GM12878 (cell line): ENCODE results near the gene UNC13B. TPM values are rescaled to one million over a fixed set of nuclear protein-coding genes. Genes with fewer than 3 reads are reported as not detected.

ENCODE experiments used
- ATAC-seq: fragments of 200-7000 bp; cut with Tn5 transposase; 3 replicates; pipeline ENCODE4 v1.9.1; 2020; ENCODE audit warnings: mild to moderate bottlenecking, moderate library complexity
- BruUV-seq: library from RNA; stranded (reverse); fragments of 400-500 nt; replicated peaks from 2 replicates; lab custom pipeline; 2021; lab: Mats Ljungman, UMichigan
- CTCF ChIA-PET: fragments of 300-600 bp; sonication (Branson Sonifier 250); formaldehyde crosslinking; extraction: SDS; loops from one replicate; lab custom pipeline; 2021; ENCODE audit warnings: inconsistent platforms; lab: Yijun Ruan, JAX
- POLR2A ChIA-PET: fragments of 350-600 bp; formaldehyde crosslinking; extraction: SDS; loops from one replicate; lab custom pipeline; 2021; ENCODE audit warnings: inconsistent platforms; lab: Charles Lee
- RAD21 ChIA-PET: fragments of 300-600 bp; sonication (Branson Sonifier 250); formaldehyde crosslinking; loops from one replicate; lab custom pipeline; 2023; ENCODE audit warnings: antibody characterized with exemption; ENCODE audit not compliant: unreplicated experiment; lab: Charles Lee
- SMC1A ChIA-PET: fragments of 300-600 bp; sonication (Branson Sonifier 250); formaldehyde crosslinking; loops from one replicate; lab custom pipeline; 2023; ENCODE audit not compliant: unreplicated experiment, uncharacterized antibody; lab: Charles Lee
- DNase-seq: peaks from one replicate; pipeline ENCODE4 v3.0.0-alpha.2; 2011; ENCODE audit warnings: low read depth, low spot score
- FAIRE-seq: peaks from 3 replicates; lab custom pipeline; 2011; peaks lifted over from hg19 to GRCh38; lab: Jason Lieb, UNC
- H2AFZ ChIP-seq: 2 replicates; pipeline ENCODE4 v1.6.0; 2011; ENCODE audit warnings: low read depth, low read length, control low read depth; ENCODE audit not compliant: control insufficient read depth
- H3K27ac ChIP-seq: 2 replicates; pipeline ENCODE4 v1.5.1; 2011; ENCODE audit warnings: control low read depth; ENCODE audit not compliant: control insufficient read depth, insufficient read depth
- H3K27me3 ChIP-seq, 2 experiments: replicated peaks in 1 of 2; 2 replicates each; pipeline versions ENCODE4 v1.6.0 to v1.6.1; 2011; ENCODE audit warnings: low read length in 1 of 2; ENCODE audit not compliant: control insufficient read depth in 2 of 2, insufficient read depth in 2 of 2
- H3K36me3 ChIP-seq, 2 experiments: 2 replicates each; pipeline ENCODE4 v1.5.1; 2011; ENCODE audit warnings: low read length in 1 of 2; ENCODE audit not compliant: control insufficient read depth in 2 of 2, insufficient read depth in 2 of 2
- H3K4me1 ChIP-seq: 2 replicates; pipeline ENCODE4 v1.6.1; 2011; ENCODE audit warnings: mild to moderate bottlenecking, low read length, moderate library complexity, mixed read lengths; ENCODE audit not compliant: control insufficient read depth, insufficient read depth
- H3K4me2 ChIP-seq: 2 replicates; pipeline ENCODE4 v1.6.0; 2011; ENCODE audit warnings: control low read depth; ENCODE audit not compliant: control insufficient read depth, insufficient read depth
- H3K4me3 ChIP-seq: fragments of 200-600 bp; sonication (generic); 2 replicates; pipeline ENCODE4 v1.5.1; 2016
- H3K79me2 ChIP-seq: 2 replicates; pipeline ENCODE4 v1.6.0; 2011; ENCODE audit warnings: low read length; ENCODE audit not compliant: control insufficient read depth, insufficient read depth
- H3K9ac ChIP-seq: 2 replicates; pipeline ENCODE4 v1.8.0; 2011; ENCODE audit warnings: low read length, control low read depth, mixed read lengths; ENCODE audit not compliant: control insufficient read depth, insufficient read depth
- H3K9me3 ChIP-seq: replicated peaks from 3 replicates; pipeline ENCODE4 v1.5.1; 2011; ENCODE audit warnings: mild to moderate bottlenecking, low read length; ENCODE audit not compliant: control insufficient read depth, insufficient read depth
- H4K20me1 ChIP-seq: 2 replicates; pipeline ENCODE4 v1.6.0; 2011; ENCODE audit not compliant: control insufficient read depth, insufficient read depth
- ATF3 ChIP-seq: IDR thresholded peaks from 2 replicates; pipeline ENCODE4 v1.6.1; 2011; ENCODE audit warnings: low read depth, mild to moderate bottlenecking, low read length, moderate library complexity, borderline replicate concordance; ENCODE audit errors: extremely low read depth
- ATF7 ChIP-seq: fragments of 450-650 bp; IDR thresholded peaks from 2 replicates; pipeline ENCODE4 v1.6.1; 2016; ENCODE audit warnings: low read depth, mild to moderate bottlenecking
- EGR1 ChIP-seq, 2 experiments: IDR thresholded peaks; 1 replicate in 1 of 2; 2 replicates in 1 of 2; pipeline ENCODE4 v1.6.1; 2011 to 2012; ENCODE audit warnings: low read depth in 2 of 2, low read length in 2 of 2, borderline replicate concordance in 1 of 2, mild to moderate bottlenecking in 1 of 2, moderate library complexity in 1 of 2
- ESRRA ChIP-seq: IDR thresholded peaks from 2 replicates; pipeline ENCODE4 v1.6.1; 2012; ENCODE audit warnings: mild to moderate bottlenecking, low read length, improper control_type of control experiment
- EZH2 ChIP-seq: IDR thresholded peaks from 2 replicates; pipeline ENCODE4 v1.6.1; 2012; ENCODE audit warnings: low read depth, mild to moderate bottlenecking, control low read depth, inconsistent platforms, low read length, borderline replicate concordance; ENCODE audit not compliant: control insufficient read depth
- FOXM1 ChIP-seq: IDR thresholded peaks from 2 replicates; pipeline ENCODE4 v1.6.1; 2012; ENCODE audit warnings: low read depth, mild to moderate bottlenecking, inconsistent platforms, low read length, moderate library complexity
- HCFC1 ChIP-seq: fragments of 150-350 bp; IDR thresholded peaks from 2 replicates; pipeline ENCODE4 v1.6.1; 2014; ENCODE audit warnings: low read length
- HSF1 ChIP-seq: fragments of 150-350 bp; IDR thresholded peaks from 2 replicates; pipeline ENCODE4 v1.6.1; 2014; ENCODE audit warnings: mild to moderate bottlenecking, low read depth, low read length
- JUND ChIP-seq: IDR thresholded peaks from 2 replicates; pipeline ENCODE4 v1.6.1; 2012; ENCODE audit warnings: low read depth, mild to moderate bottlenecking, low read length, improper control_type of control experiment, moderate library complexity
- KLF5 ChIP-seq: fragments of 450-650 bp; IDR thresholded peaks from 2 replicates; pipeline ENCODE4 v1.6.1; 2014; ENCODE audit warnings: mild to moderate bottlenecking; ENCODE audit not compliant: partially characterized antibody
- NR2C2 ChIP-seq: IDR thresholded peaks from 2 replicates; pipeline ENCODE4 v1.6.1; 2011; ENCODE audit warnings: borderline replicate concordance, low read depth; ENCODE audit not compliant: control insufficient read depth, insufficient read length
- NRF1 ChIP-seq: conservative IDR thresholded peaks from 2 replicates; pipeline ENCODE4 v1.6.1; 2011; ENCODE audit warnings: mild to moderate bottlenecking, low read depth, low read length, improper control_type of control experiment
- PAX5 ChIP-seq: IDR thresholded peaks from 2 replicates; pipeline ENCODE4 v1.6.1; 2011; ENCODE audit warnings: low read depth, low read length, borderline replicate concordance
- PAX8 ChIP-seq: fragments of 450-650 bp; IDR thresholded peaks from 2 replicates; pipeline ENCODE4 v1.6.1; 2017; ENCODE audit warnings: mild to moderate bottlenecking, moderate library complexity
- SIX5 ChIP-seq: IDR thresholded peaks from 2 replicates; pipeline ENCODE4 v1.6.1; 2011; ENCODE audit warnings: mild to moderate bottlenecking, low read depth, low read length, moderate library complexity; ENCODE audit not compliant: severe bottlenecking
- SMARCA5 ChIP-seq: fragments of 450-650 bp; IDR thresholded peaks from 2 replicates; pipeline ENCODE4 v1.6.1; 2017; ENCODE audit warnings: mild to moderate bottlenecking
- SRF ChIP-seq, 2 experiments: IDR thresholded peaks; 2 replicates each; pipeline ENCODE4 v1.6.1; 2011; ENCODE audit warnings: low read depth in 2 of 2, low read length in 2 of 2, mild to moderate bottlenecking in 1 of 2, moderate library complexity in 1 of 2
- ZBED1 ChIP-seq: IDR thresholded peaks from 2 replicates; pipeline ENCODE4 v1.6.1; 2016; ENCODE audit warnings: borderline replicate concordance
- ZBTB11 ChIP-seq: fragments of 450-650 bp; formaldehyde crosslinking; IDR thresholded peaks from 2 replicates; pipeline ENCODE4 v1.5.0; 2022; ENCODE audit warnings: mild to moderate bottlenecking, missing genetic modification characterization
- ZNF274 ChIP-seq: IDR thresholded peaks from one replicate; pipeline ENCODE4 v1.8.0; 2011; ENCODE audit not compliant: insufficient read length, insufficient read depth
- WGBS: methylation state at CpG from one replicate; pipeline ENCODE4 v1.1.6; 2016; ENCODE audit warnings: low lambda C conversion rate; ENCODE audit not compliant: insufficient replicate concordance, insufficient coverage; ENCODE audit errors: missing lambda C conversion rate; 5-methylcytosine and 5-hydroxymethylcytosine counted together
- in situ Hi-C: fragments of 300-500 bp; cut with MboI; formaldehyde crosslinking; loops from 9 replicates; pipeline ENCODE4 v1.14.3; 2018; ENCODE audit warnings: mixed read lengths
- intact Hi-C: fragments of 100-400 bp; cut with micrococcal nuclease; formaldehyde crosslinking; loops from one replicate; pipeline ENCODE4 v1.14.2; 2022; ENCODE audit not compliant: unreplicated experiment
- polyA plus RNA-seq, 11 experiments: library from polyadenylated mRNA; depleted of rRNA in 4 of 11; unstranded in 6 of 11; stranded (reverse) in 5 of 11; fragments of >200 nt; fragmentation: Nextera tagmentation in 4 of 11; fragmentation: Illumina TruSeq in 1 of 11; extraction: Ambion mirVana in 4 of 11; extraction: Trizol in 1 of 11; gene quantifications; 1 replicate in 1 of 11; 2 replicates in 10 of 11; pipeline versions ENCODE4 v1.2.1 to v1.2.3, GENCODE V29; 2011 to 2016; ENCODE audit warnings: inconsistent platforms in 2 of 11, missing spikeins in 2 of 11, low read depth in 1 of 11
- total RNA-seq, 4 experiments: library from RNA; depleted of rRNA in 3 of 4; stranded (reverse); fragments of >200 nt in 3 of 4; fragmentation: Illumina TruSeq in 1 of 4; extraction: Trizol in 1 of 4; gene quantifications; 2 replicates each; pipeline versions ENCODE4 v1.2.1 to v1.2.3, GENCODE V29; 2013 to 2021

Gene UNC13B
- total and polyA plus RNA-seq, 10 of the 15 experiments (the other 5 are each of a cell fraction or from before 2014, with no cell fraction given) = under 0.01 to 0.42 (median 0.06) TPM; not detected in 4

GRCh38 chr9:35416098-35416427 lies 254.3 kb downstream of the UNC13B start:
- DNase-seq = no peak
- intact Hi-C loops (no loop called here), in situ Hi-C loops (no loop called here)
- FAIRE-seq = no peak
- Histone ChIP-seq H3K9ac (no peak overlapping the region), H3K4me3 (no peak overlapping the region), H3K27ac (no peak overlapping the region), H4K20me1 (no peaks in the 10 kb centered on the region), H3K9me3 (no peaks in the 10 kb centered on the region), H3K27me3 (no peaks in the 10 kb centered on the region), H3K4me2 (no peak overlapping the region), H3K79me2 (no peaks in the 10 kb centered on the region), H2AFZ (no peak overlapping the region)
- POLR2A ChIA-PET = no interaction called here
- no peak for ATAC-seq
- WGBS = 0% methylated on average over 2 of the region's 2 CpGs
- SMC1A ChIA-PET = interaction anchor here (1.7 kb wide), 1 partner anchor 18 kb away, joined by 6 read pairs; no protein-coding TSS in a partner anchor
- CTCF ChIA-PET = interaction anchor here (0.7 to 2.7 kb wide), 5 partner anchors 9 to 299 kb away, joined by 3 to 8 read pairs (median 4); no protein-coding TSS in a partner anchor
- BruUV-seq = no TSS peak
- RAD21 ChIA-PET = no interaction called here
- TF ChIP-seq NR2C2 (no peak), FOXM1 (no peak), HSF1 (no peak), HCFC1 (no peak), JUND (no peak), ZBED1 (no peak), ATF3 (no peak), PAX8 (no peak), NRF1 (no peak), SIX5 (no peak), PAX5 (no peak), ATF7 (no peak), ESRRA (no peak), SMARCA5 (no peak), KLF5 (no peak), EGR1 (IDR thresholded peaks at IDR 0.05; ENCODE audit: borderline replicate concordance in 1 of 2, low read depth in 2 of 2, low read length in 2 of 2) (no peak), ZBTB11 (CRISPR knock-in tag) (no peak), ZNF274 (no peak), EZH2 (no peak), SRF (IDR thresholded peaks at IDR 0.05; ENCODE audit: low read depth in 2 of 2, low read length in 2 of 2) (no peak)
- TF ChIP-seq, all 136 proteins: peak for 0
- no peaks in the 10 kb centered on the region for H3K4me1 ChIP-seq
- H3K36me3 ChIP-seq = no peaks in the 10 kb centered on the region
